ENCODE results near the gene CBX8.
"Not testable (repeated sequence)": the region's sequence is repeated elsewhere in the genome, so short reads cannot be mapped to it uniquely, and the experiment has no call there.

Gene CBX8

GRCh38 chr17:79774561-79774975, 22.3 kb downstream of the CBX8 start:
- H3K27me3 ChIP-seq = peaks cover 6 to 91% of the 10 kb centered on the region in 2 donors
- intact Hi-C loops (cut with DNase I; ENCODE audit: low total_unique reads) = no loop called here
- no peak for DNase-seq

GRCh38 chr17:79772726-79773125, 24.2 kb downstream of the CBX8 start:
- peaks cover 0 to 78% of the 10 kb centered on the region in 2 donors for H3K27me3 ChIP-seq

More at GRCh38 chr17:79774561-79774975, 22.3 kb downstream of the CBX8 start:
- Histone ChIP-seq H3K9me3 (no peaks in the 10 kb centered on the region), H3K4me3 (no peak overlapping the region), H3K4me1 (peaks cover 0 to 17% (median 14%) of the 10 kb centered on the region in 4 donors), H3K36me3 (no peaks in the 10 kb centered on the region), H3K27ac (no peak overlapping the region)
- TF ChIP-seq, protein P1, sequence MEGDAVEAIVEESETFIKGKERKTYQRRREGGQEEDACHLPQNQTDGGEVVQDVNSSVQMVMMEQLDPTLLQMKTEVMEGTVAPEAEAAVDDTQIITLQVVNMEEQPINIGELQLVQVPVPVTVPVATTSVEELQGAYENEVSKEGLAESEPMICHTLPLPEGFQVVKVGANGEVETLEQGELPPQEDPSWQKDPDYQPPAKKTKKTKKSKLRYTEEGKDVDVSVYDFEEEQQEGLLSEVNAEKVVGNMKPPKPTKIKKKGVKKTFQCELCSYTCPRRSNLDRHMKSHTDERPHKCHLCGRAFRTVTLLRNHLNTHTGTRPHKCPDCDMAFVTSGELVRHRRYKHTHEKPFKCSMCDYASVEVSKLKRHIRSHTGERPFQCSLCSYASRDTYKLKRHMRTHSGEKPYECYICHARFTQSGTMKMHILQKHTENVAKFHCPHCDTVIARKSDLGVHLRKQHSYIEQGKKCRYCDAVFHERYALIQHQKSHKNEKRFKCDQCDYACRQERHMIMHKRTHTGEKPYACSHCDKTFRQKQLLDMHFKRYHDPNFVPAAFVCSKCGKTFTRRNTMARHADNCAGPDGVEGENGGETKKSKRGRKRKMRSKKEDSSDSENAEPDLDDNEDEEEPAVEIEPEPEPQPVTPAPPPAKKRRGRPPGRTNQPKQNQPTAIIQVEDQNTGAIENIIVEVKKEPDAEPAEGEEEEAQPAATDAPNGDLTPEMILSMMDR (IDR thresholded peaks at IDR 0.05) = no peak

GRCh38 chr17:79771276-79771675, 25.6 kb downstream of the CBX8 start:
- H3K27ac ChIP-seq = no peak overlapping the region
- DNase-seq = no peak
- H3K36me3 ChIP-seq = no peaks in the 10 kb centered on the region
- H3K4me3 ChIP-seq = no peak overlapping the region
- no peaks in the 10 kb centered on the region for H3K4me1 ChIP-seq
- intact Hi-C loops (cut with DNase I; ENCODE audit: low total_unique reads) = no loop called here
- peaks cover 0 to 69% of the 10 kb centered on the region in 2 donors for H3K27me3 ChIP-seq
- TF ChIP-seq, protein P1 (IDR thresholded peaks at IDR 0.05) = no peak
- no peaks in the 10 kb centered on the region for H3K9me3 ChIP-seq

More at GRCh38 chr17:79772726-79773125, 24.2 kb downstream of the CBX8 start:
- intact Hi-C loops (cut with DNase I; ENCODE audit: low total_unique reads); H3K4me3 ChIP-seq; DNase-seq; H3K36me3 ChIP-seq; H3K9me3 ChIP-seq; H3K27ac ChIP-seq; H3K4me1 ChIP-seq: not testable (repeated sequence)

DNA sequence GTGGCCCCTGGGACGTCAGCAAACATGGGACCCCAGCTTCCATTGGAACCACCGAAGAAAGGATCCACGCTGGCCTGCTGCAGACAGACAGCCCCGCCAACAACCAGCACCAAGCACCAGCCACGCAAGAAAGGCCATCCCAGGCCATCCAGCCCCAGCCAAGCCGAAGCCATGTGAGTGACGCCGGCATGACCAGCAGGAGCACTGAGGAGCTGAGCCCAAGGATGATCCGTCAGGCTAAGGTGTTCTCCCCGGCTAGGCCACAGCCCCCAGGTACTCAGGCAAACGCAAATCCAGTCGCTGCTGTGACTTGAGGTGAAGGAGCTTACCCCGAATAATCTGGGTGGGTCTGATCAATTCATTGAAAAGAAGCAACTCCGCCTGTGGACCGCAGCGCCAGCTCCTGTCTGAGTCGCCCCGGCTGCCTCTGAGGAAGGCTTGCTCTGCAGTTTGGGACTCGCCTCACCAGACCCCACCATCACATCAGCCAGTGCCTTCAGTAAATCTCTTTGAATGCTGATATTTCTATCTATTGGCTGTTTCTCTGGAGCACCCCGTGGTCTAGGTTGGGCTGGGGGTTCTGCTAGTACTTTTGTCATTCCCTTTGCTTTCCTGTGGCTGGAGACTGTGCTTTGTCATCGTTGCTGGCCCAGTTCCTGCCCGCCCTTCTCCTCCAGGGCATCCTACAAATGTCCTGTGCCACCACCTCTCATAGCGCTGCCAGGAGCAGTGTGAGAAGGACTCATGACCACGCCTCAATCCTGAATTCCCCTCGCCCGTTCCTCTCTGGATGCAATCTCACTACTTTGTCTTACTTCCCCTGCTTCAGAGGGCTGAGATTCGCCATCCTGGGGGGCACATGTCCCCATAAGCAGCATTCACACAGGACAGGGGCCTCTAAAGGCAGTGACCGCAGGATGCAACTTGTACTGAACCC, 27.0 kb downstream of the CBX8 start:
- Histone ChIP-seq H3K4me1 (no peaks in the 10 kb centered on the region), H3K27ac (no peak overlapping the region), H3K36me3 (no peaks in the 10 kb centered on the region), H3K4me3 (no peak overlapping the region), H3K27me3 (peaks cover 0 to 65% of the 10 kb centered on the region in 2 donors), H3K9me3 (no peaks in the 10 kb centered on the region)
- TF ChIP-seq, protein P1 (IDR thresholded peaks at IDR 0.05) = no peak
- intact Hi-C loops (cut with DNase I; ENCODE audit: low total_unique reads) = no loop called here
- no peak for DNase-seq

DNA sequence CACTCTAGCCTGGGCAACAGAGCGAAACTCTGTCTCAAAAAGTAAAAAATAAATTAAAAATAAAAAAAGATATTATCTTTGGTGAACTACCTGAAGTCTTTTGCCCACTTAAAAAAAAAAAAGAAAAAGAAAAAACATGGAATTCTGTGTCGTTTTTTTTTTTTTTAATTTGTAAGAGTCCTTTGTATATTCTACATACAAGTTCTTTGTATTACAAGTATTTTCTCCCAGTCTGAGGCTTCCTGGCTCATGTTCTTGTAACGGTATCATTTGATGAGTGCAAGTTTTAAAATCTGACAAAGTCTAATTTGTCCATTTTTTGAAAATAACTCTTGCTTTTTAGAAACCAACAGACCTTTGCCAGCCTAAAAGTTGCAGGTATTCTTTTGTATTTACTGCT, 31.2 kb downstream of the CBX8 start:
- no peak for DNase-seq
- Histone ChIP-seq H3K4me1 (no peaks in the 10 kb centered on the region), H3K27ac (no peak overlapping the region), H3K27me3 (peaks cover 0 to 54% of the 10 kb centered on the region in 2 donors), H3K9me3 (no peaks in the 10 kb centered on the region), H3K36me3 (no peaks in the 10 kb centered on the region), H3K4me3 (no peak overlapping the region)
- intact Hi-C loops (cut with DNase I; ENCODE audit: low total_unique reads) = no loop called here
- TF ChIP-seq, protein P1 (IDR thresholded peaks at IDR 0.05) = no peak

GRCh38 chr17:79761894-79762589, 34.8 kb downstream of the CBX8 start:
- intact Hi-C loops (cut with DNase I; ENCODE audit: low total_unique reads) = no loop called here
- no peaks in the 10 kb centered on the region for H3K4me1 ChIP-seq
- no peak for DNase-seq

More at GRCh38 chr17:79761894-79762589, 34.8 kb downstream of the CBX8 start:
- Histone ChIP-seq H3K9me3 (no peaks in the 10 kb centered on the region), H3K27ac (no peak overlapping the region), H3K4me3 (no peak overlapping the region), H3K27me3 (peaks cover 0 to 62% of the 10 kb centered on the region in 2 donors), H3K36me3 (no peaks in the 10 kb centered on the region)
- TF ChIP-seq, protein P1 (IDR thresholded peaks at IDR 0.05) = no peak
